Tibial artery (tissue), 4 donors: Measurements from ENCODE around the gene HIPK2.

ENCODE experiments used
- DNase-seq, 2 donors: peaks; one replicate each; pipeline ENCODE4 v3.0.0-alpha.2; 2019
- H3K27ac ChIP-seq, 2 donors: fragments of 200-600 bp; sonication (generic) in 1 of 2; 1 replicate in 1 of 2; 2 replicates in 1 of 2; pipeline ENCODE4 v1.5.1; 2018 to 2019; ENCODE audit warnings: mild to moderate bottlenecking in 1 of 2
- H3K27me3 ChIP-seq, 2 donors: fragments of 200-600 bp; sonication (generic) in 1 of 2; one replicate each; pipeline versions ENCODE4 v1.5.1 to v1.6.0; 2016 to 2019
- H3K36me3 ChIP-seq, 3 donors: fragments of 200-600 bp; sonication (generic) in 2 of 3; one replicate each; pipeline ENCODE4 v1.5.1; 2016 to 2019; ENCODE audit warnings: mild to moderate bottlenecking in 2 of 3
- H3K4me1 ChIP-seq, 4 donors: fragments of 200-600 bp; sonication (generic) in 2 of 4; 1 replicate in 3 of 4; 2 replicates in 1 of 4; pipeline ENCODE4 v1.5.1; 2016 to 2019
- H3K4me3 ChIP-seq, 2 donors: fragments of 200-600 bp; sonication (generic) in 1 of 2; 1 replicate in 1 of 2; 2 replicates in 1 of 2; pipeline ENCODE4 v1.5.1; 2018 to 2019; ENCODE audit warnings: mild to moderate bottlenecking in 2 of 2
- H3K9me3 ChIP-seq, 3 donors: fragments of 200-600 bp; sonication (generic) in 1 of 3; one replicate each; pipeline ENCODE4 v1.5.1; 2016 to 2019
- CTCF ChIP-seq, 2 experiments: fragments of 200-600 bp in 1 of 2; fragments of 450-650 bp in 1 of 2; IDR thresholded peaks; one replicate each; pipeline ENCODE4 v1.5.1; 2017 to 2019; ENCODE audit warnings: antibody characterized with exemption in 2 of 2, mild to moderate bottlenecking in 1 of 2, moderate library complexity in 1 of 2
- intact Hi-C: fragments of 100-400 bp; cut with DNase I; formaldehyde crosslinking; loops from one replicate; pipeline ENCODE4 v1.15.0; 2023; ENCODE audit warnings: low total_unique reads

HIPK2 gene

GRCh38 chr7:139744768-139745677 lies 32.8 kb downstream of the HIPK2 start:
- intact Hi-C loops: no loop called here
- no peak overlapping the region for H3K4me3 ChIP-seq
- no peak for DNase-seq
- no peaks in the 10 kb centered on the region for H3K27me3 ChIP-seq
- H3K36me3 ChIP-seq: no peaks in the 10 kb centered on the region
- peaks cover 0 to 100% (median 61%) of the 10 kb centered on the region in 4 donors for H3K4me1 ChIP-seq
- no peak for TF ChIP-seq CTCF (IDR thresholded peaks at IDR 0.05)
- H3K27ac ChIP-seq: peak overlapping the region; percentile 7 to 26
- H3K9me3 ChIP-seq: no peaks in the 10 kb centered on the region

- Histone ChIP-seq H3K9me3 (no peaks in the 10 kb centered on the region), H3K4me1 (peaks cover 0 to 100% (median 66%) of the 10 kb centered on the region in 4 donors), H3K4me3 (no peak overlapping the region), H3K27ac (no peak overlapping the region), H3K36me3 (no peaks in the 10 kb centered on the region), H3K27me3 (no peaks in the 10 kb centered on the region)
- no peak for DNase-seq
- intact Hi-C loops: no loop called here
- no peak for TF ChIP-seq CTCF (IDR thresholded peaks at IDR 0.05)
Measured at GRCh38 chr7:139743967-139744767, 33.6 kb downstream of the HIPK2 start.

GRCh38 chr7:139743267-139743966 lies 34.4 kb downstream of the HIPK2 start:
- intact Hi-C loops: no loop called here
- Histone ChIP-seq H3K4me1 (peaks cover 0 to 100% (median 66%) of the 10 kb centered on the region in 4 donors), H3K27ac (no peak overlapping the region), H3K36me3 (no peaks in the 10 kb centered on the region), H3K9me3 (no peaks in the 10 kb centered on the region), H3K27me3 (no peaks in the 10 kb centered on the region), H3K4me3 (no peak overlapping the region)
- DNase-seq: no peak
- TF ChIP-seq CTCF (IDR thresholded peaks at IDR 0.05): no peak

GRCh38 chr7:139741789-139742344 lies 35.9 kb downstream of the HIPK2 start:
- Histone ChIP-seq H3K4me1 (peaks cover 4 to 100% (median 68%) of the 10 kb centered on the region in 4 donors), H3K9me3 (no peaks in the 10 kb centered on the region), H3K27ac (peak overlapping the region; percentile 9 to 86), H3K4me3 (no peak overlapping the region), H3K27me3 (no peaks in the 10 kb centered on the region), H3K36me3 (no peaks in the 10 kb centered on the region)
- TF ChIP-seq CTCF (IDR thresholded peaks at IDR 0.05): no peak
- intact Hi-C loops: no loop called here
- no peak for DNase-seq

- Histone ChIP-seq H3K4me3 (no peak overlapping the region), H3K27ac (peak overlapping the region; percentile 39 to 86)
Measured at GRCh38 chr7:139741239-139741638, 36.6 kb downstream of the HIPK2 start.

More at GRCh38 chr7:139741239-139741638, 36.6 kb downstream of the HIPK2 start:
- no peak for TF ChIP-seq CTCF (IDR thresholded peaks at IDR 0.05)
- Histone ChIP-seq H3K27me3 (no peaks in the 10 kb centered on the region), H3K4me1 (peaks cover 4 to 100% (median 68%) of the 10 kb centered on the region in 4 donors), H3K9me3 (no peaks in the 10 kb centered on the region), H3K36me3 (no peaks in the 10 kb centered on the region)
- no peak for DNase-seq
- intact Hi-C loops: no loop called here
